Fibroblast of the conjunctiva (primary cell): ENCODE results near the gene SRL.

Experiments
- DNase-seq: peaks from one replicate; pipeline ENCODE4 v3.0.0-alpha.2; 2010; ENCODE audit warnings: low read depth

Gene SRL

DNA sequence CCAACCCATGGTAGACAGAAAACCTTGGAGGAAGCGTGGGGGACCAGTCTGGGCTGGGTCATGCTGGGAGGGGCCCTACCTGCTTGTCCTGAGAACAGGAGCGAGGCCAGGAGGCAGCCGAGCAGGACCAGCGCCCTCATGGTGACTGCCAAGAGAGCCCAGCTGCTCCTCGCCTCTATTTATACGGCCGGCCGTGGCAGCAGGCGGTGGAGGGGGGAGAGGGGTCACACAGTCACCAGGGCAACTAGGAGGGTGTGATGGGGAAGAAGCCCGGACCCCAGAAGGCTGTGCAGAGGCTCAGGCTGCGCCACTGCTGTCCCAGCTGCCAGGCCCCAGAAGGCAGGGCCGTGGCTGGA is at the start of gene SRL:
SRL (minus strand) TSS at position 153 of the 356 bp plus-strand sequence; CDS start at position 140, 13 bp downstream.
- DNase-seq, result no peak

DNA sequence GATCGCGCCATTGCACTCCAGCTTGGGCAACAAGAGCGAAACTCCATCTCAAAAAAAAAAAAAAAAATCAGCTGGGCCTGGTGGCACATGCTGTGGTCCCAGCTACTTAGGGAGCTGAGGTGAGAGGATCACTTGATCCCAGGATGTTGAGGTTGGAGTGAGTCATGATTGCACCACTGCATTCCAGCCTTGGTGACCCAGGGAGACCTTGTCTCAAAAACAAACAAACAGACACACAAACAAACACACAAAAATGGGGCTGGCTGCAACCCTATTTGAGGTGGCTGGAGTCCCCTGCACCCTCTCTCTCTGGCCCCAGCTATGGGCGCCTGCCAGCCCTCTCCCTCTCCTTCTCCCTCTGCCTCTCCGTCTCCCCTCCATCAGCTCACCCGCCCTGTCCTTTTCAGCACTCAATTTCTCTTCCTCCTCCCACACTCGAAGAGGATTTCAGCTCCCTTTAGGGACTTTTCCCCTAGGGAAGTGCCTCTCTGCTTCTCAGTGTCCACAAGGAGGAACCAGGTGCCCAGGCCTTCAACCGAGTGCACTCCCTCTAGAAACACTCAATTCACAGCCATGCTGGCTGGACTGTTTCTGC is 48.5 kb upstream of the SRL start:
- DNase-seq, result no peak

DNA sequence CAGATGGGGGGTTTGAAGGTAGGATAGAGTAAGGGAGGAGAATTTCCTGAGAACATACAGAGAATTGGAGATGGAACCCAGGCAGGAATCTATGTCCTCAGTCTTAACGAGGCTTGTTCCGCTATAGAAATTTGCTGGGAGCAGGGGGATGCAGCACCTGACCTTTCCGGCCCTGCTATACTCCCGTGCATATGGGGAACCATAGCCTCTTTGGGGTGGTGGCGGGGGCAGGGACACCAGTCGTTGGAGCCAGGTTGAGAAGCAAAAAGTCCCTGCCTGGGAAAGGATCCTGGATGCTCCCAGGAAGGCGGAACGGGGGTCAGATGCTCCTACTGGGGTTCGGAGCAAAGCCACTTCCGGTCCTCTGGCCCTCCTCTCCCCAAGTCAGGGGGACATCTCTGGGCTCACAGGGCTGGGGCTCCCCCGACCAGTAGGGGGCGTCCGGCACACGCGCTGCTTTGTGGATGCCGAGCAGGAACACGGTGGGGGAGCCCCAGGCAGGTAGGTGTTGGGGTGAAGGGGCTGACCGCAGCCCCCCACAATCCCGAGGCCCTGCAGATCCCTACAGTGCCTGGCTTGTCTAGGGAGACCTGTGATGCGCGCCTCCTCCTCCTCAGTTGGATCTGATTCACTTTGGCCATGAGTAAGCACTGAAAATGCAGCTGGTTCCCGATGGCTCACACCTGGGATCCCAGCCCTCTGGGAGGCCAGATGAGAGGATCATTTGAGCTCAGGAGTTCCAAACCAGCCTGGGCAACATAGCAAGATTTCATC is 46.5 kb upstream of the SRL start:
- no peak for DNase-seq

DNA sequence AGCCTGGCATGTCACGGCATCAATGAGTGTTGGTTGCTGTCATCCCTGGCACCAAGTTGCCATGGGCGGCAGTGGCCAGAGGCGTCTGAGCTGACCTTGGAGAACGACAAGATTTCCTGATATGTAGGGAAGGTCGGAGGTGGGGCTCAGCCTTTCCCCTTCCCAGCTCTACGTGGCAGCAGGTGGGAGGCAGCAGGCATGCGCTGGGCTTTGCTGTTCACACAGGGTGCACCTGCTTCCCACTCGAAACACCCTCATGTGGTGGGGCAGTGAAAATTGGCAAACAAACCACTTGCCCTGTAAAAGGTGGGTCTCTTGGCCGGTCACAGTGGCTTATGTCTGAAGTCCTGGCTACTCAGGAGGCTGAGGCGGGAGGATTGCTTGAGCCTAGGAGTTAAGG is 43.3 kb upstream of the SRL start:
- DNase-seq, result no peak

DNA sequence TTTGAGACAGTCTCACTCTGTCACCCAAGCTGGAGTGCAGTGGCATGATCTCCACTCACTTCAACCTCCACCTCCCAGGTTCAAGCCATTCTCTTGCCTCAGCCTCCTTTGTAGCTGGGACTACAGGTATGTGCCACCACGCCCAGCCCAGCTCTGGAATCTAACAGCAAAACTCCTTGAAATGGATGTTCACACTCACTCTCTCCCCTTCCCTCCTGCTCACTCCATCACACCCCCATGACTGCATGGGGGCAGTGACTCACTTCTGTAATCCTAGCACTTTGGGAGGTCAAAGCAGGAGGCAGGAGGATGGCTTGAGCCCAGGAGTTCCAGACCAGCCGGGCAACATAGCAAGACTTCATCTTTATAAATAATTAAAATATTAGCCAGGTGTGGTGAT is 42.1 kb upstream of the SRL start:
- DNase-seq, result peak; percentile 29

DNA sequence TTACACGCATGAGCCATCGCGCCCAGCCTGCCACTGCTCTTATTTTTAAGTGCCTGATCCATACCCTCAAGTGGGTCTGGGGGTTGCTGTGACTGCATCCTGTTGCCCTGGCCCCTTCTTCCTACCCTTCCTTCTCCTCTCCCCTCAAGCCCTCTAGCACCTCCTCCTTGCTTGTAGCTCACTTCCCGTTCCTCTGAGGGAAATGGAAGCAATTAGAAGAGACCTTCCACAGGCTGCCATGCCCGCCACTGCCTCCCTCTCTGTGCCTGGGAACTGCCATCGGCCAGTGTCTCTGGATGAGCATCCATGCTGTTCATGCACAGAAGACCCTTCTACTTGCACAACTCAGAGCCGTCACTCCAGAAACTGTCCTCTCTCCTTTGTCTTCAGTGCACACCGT is 41.6 kb upstream of the SRL start:
- DNase-seq, result no peak

DNA sequence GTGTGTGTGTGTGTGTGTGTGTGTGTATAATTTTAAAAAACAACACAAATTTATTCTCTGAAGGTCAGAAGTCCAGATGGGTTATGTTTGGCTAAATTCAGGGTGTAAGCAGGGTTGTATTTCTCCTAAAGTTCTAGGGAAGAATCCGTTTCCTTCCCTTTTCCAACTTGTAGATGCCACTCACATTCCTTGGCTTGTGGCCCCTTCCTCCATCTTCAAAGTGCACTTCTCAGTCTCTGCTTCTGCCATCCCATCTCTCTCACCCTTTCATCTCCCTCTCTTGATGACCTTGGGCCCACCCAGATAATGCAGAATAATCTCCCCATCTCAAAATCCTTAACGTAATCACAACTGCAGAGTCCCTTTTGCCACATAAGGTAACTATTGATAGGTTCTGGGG is 38.7 kb upstream of the SRL start:
- no peak for DNase-seq

DNA sequence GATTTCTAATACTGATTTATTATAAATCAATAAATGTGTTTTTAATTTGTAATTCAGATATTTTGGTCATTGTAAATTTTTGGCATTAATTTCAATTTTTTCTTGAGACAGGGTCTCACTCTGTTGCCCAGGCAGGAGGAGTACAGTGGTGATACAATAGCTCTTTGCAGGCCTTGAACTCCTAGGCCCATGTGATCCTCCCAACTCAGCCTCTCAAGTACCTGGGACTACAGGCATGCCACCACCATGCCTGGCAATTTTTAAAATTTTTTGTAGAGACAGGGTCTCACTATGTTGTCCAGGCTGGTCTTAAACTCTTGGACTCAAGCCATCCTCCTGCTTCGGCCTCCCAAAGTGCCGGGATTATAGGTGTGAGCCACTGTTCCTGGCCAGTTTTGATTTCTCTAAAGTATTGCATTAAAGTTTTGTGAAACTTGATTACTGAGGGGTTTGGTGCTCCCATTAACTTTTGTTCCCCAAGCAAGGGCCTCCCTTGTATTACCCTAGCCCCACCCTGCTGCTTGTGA is 36.2 kb upstream of the SRL start:
- DNase-seq, result no peak

DNA sequence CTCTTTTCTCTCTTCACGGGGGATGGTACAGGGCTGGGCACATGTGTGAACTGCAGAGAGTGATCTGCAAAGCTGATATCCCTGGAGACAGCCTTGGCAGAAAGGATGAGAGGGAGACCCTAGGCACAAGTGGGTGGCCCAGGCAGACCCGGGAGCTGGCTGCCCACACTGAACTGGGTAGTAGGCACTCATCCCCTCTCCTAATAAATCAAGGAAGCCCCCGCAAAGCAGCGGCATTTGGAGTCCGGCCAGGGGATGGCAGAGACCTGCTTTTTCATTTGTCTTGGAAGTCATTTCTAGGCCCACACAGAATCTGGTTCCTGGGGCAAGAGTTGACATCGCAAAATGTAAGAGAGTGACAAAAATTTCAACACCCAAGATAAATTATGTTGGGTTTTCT is 34.0 kb upstream of the SRL start:
- no peak for DNase-seq

DNA sequence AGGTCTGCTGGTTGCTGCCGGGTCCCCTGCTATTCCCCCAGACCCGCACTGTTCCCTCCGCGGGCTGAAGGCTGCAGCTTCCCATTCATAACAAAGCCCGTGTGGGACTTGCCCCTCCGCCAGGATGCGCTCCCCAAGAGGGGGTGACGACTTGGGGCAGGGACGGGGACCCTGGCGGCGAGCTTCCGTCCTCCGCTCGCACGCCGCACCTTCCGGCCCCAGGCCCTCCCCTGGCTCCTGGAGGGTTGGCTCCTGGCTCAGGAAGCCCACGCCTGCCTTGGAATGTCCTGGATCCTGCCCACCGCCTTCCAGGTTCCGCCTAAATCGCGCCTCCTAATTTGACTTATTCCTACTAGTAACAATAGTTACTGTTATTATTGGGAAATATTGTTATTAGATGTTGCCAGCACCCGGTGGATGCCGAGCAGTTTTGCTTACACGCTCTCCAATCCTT is 32.0 kb upstream of the SRL start:
- no peak for DNase-seq

DNA sequence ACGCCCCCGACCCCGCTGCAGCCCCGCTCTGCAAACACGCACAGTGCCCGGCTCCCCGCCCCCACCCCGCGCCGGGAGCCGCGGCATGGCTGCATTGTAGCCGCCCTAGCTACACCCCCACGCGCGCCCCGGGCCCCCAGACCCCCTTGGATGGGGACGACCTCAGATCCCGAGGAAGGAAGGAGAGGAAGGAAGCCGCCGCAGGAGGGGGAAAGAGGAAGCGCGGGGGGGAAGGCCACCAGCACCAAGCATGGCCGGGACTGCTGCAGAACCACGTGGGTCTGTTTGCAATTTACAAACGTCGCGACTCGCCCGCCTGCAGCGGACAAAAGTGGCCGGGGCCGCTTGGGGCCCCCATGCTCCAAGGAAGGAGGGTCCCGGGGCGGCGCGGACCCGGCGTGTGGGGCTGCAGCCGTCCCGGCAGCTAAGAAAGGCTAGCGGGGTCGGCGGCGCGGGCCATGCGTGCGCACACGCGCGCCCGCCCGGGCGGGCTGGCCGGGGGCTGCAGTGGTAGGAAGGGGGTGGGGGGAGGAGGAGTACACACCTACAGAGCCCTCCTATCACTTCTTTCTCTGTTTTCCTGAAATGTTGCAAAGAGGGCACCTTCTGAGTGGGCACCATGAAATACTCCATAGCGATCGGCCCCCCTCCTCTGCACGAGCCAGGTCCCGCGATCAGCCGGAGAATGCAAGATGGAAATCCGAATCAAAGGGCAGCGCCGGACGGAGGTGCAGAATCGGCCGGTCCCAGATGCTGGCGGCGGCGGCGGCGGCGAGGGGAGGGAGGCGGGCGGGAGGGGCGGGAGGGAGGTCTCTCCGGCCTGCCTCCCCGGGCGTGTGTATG is 30.5 kb upstream of the SRL start:
- DNase-seq, result no peak

DNA sequence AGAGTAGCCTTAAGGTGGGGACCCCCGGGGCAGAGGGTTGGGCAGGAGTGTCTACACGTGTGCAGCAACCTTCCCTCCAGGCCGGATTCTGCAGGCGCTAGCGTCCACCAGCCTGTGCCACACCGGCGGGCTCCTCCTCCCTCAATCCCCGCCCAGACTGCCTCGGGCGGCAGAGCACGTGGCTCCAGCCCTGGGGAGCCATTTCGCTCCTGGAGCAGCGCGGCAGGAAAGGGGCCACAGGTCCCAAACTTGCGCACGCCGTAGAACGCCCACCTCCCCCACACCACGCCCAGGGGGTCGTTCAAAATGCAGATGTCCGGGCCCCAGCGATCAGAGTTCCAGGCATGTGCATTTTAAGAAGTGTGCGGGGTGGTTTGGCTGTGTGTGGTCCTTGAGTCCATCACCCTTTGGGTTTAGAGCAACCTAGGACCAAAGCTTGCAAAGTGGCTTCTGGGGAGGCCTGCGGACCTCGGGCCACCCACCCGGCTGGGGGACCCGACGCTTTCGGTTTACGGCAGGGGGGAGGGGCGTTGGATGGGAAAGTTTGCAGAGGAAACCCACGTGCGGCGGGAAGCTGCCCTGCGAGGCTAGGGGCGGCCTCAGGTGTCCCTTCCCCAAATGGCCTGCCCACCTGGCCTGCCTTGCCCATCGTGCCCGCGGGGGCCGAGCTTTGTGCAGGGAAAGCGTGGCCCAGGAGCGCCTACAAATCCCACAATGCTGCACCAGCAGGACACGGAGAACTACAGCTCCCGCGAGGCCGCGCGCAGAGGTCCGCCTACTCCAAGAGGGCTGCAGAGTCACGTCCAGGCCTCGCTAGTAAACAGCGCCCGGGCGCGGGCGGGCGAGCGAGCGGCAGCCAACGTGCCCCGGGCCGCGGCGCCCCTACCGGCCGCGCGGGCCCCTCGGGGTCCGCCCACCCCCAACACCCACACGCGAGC is 29.6 kb upstream of the SRL start:
- peak; percentile 83 for DNase-seq

DNA sequence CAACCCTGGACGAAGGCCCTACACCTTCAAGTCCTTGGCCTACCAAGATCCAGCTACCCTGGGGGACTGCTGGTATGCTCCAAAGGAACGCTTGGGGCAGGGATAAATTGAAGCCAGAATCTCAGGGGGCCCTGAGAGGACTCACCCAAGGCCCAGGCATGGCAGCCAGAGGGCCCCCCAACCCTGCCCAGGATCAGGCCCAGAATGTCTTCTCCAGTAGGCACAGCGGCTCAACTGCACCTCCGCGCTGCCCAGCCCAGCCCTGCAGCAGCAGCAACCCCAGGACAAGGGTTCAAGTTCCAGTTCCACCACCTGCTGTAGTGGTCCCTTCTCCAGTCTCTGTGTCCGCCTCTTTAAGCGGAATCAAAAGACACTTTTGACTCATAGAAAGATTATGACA is 28.7 kb upstream of the SRL start:
- no peak for DNase-seq

DNA sequence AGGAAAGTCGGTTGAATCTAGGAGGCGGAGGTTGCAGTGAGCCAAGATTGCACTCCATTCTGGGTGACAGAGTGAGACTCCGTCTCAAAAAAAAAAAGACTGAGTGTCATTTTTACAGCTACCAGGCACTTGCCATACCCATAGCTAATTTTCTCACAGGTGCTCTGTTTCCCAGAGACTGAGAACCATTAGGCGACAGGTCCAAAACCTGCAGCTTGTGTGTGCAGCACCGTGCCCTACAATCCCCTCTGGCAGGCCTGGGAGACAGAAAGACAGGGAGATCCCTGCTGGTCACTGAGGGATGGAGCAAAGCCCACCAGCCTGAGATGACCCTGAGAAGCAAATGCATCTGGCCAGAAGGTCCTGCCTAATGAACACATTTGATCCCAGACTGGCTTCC is 28.2 kb upstream of the SRL start:
- DNase-seq, result no peak

DNA sequence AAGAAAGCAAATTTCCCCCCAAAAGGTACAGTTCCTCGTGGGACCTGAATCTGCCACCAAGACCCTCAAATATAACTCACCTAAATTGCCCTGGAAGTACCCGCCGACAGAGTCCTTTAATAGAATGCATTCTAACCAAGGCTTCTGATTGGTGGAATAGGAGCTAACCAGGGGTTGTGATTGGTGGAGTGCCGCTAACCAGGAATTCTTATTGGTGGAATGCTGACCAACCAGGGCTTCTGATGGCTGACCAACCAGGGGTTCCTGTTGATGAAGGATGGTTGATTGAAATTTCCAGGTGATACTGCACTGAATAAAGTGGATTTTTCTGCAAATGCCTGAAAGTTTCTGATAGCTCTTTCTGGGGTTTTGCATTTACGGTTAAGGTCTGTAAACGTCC is 24.5 kb upstream of the SRL start:
- no peak for DNase-seq

DNA sequence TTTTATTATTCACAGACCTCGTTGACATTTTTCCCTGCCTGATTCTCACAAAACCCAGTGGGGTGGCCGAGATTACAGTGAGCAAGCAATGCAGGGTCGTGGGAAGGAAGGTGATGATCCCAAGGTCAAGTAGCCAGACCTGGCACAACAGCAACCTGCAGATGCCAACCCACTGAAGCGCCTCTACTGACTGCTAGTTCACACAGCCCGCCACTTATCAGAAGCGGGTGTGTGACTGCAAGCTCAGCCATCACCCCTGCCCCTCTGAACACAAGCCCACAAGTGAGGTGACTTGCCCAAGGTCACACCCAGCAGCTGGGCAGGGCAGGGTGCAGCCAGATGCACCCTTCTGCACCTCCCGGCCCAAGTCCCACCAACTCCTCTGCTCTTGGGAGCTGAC is 23.8 kb upstream of the SRL start:
- no peak for DNase-seq

DNA sequence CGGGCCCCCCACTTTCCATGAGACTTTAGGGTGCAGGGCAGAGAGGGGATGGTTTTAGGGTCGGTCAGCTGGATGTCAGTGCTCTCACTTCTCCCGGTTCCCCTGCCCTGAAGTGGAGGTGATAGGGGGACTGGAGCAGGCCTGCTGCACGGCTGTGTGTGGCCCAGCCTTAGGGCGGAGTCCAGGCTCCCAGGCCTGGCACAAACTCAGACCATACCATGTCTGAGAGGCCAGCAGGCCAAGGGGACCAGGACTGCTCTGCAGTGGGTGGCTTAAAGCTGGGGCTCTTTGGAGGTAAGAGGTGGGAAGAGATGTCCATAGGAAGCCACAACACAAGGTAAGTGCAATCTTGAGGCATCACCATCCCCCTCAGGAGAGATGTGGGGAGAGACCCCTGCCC is 22.7 kb upstream of the SRL start:
- DNase-seq, result no peak

DNA sequence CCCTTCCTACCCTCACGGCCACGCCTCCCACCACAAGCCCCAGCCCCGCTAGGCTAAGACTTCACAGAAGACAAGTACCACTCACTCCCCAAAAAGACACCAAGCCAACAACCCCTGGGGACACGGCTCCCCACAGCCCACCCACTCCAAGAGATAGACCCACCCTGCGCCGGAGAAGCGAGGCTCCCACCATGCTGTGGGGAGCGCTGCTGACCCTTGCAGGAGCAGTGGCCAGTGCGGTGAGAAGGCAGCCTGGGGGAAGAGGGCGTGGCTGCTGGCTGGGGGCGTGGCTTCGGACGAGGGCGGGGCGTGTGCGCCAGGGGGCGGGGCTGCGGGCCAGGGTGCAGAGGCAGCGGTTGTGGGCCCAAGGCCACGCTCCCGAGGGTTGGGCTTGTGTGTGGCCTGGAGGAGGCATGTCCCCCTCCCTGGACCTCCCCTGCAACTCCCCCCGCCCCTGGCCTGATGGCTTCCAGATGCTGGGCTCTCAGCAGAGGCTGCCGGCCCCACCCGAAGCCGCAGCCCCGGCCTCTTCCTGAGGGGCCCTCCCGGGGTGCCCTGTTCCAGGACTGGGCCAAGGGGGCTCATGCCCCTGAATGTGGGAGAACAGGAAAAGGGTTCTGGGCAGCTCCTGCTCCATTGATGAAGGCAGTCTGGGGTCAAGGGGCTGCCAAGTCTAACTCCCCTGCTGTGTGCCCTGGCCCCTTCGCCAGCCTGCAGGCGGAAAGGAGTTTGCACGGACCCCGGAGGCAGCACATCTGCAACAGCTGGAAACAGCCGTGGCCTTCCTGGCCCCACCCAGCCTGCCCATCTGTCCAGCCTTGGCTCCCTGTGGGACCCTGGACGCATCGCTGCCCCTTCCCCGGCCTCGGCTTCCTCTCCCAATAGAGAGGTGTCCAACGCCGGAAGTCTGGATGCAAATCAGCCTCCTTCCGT is 21.9 kb upstream of the SRL start:
- peak; percentile 98 for DNase-seq

DNA sequence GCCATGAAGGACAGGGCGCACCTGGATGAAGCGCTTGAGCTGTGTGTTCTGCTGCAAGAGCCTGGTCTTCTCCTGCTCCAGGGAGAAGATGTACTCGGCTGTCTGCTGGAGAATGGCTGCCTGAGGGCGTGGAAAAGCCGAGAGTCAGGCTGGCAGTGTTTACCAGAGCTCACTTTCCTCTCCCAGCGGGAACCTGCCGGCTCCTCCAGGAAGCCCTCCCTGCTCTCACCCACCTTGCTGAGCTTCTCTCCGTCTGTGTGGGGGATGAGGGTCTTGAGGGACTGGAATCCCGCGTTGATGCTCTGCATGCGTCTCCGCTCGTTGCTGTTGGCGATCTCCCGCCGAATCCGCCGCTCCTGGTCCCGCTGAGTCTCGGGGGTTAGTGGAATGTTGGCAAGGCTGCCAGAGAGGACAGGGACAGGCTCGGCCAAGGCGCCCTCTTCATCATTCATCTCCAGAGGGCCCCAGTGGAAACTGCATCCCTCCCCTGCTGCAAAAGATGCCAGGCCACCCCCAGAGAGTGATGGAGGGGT is 20.5 kb upstream of the SRL start:
- no peak for DNase-seq

DNA sequence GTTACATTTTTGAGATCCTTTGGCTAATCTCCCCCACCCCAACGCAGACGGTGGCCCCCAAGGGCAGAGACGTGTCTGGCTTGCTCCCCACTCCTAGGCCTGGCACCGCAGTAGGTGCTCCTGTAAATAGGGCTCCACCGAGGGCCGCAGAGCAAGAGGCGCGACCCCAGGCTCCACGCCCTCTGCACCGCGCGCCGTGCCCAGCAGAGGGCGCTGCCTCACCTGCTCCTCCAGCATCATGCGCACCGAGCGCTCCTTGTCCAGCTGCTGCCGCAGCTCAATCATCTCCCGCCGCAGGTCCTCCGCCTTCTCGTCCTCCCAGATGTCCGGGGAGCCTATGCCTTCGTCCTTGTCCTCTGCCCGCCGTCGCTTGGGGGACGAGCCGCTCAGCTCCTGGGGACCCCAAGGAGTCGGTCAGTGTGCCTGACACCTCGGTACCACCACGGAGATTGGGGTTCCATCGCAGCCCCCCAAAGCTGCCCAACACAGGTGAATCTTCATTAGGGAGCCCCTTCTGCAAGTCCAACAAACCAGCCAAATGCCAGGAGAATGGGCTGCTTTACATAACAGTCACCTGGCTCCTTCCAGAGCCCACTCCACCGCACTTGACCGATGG is 19.8 kb upstream of the SRL start:
- DNase-seq, result no peak
